ENCODE results near the gene CETP. TPM values are rescaled to one million over a fixed set of nuclear protein-coding genes. Genes with fewer than 3 reads are reported as not detected.
"Not testable (repeated sequence)": the region's sequence is repeated elsewhere in the genome, so short reads cannot be mapped to it uniquely, and the experiment has no call there.

Gene CETP
- total RNA-seq, 6 experiments from 2014 or later, result 0.62 to 11.8 (median 4.7) TPM

- H3K36me3 ChIP-seq, result no peaks in the 10 kb centered on the region
- TF ChIP-seq, protein P1, sequence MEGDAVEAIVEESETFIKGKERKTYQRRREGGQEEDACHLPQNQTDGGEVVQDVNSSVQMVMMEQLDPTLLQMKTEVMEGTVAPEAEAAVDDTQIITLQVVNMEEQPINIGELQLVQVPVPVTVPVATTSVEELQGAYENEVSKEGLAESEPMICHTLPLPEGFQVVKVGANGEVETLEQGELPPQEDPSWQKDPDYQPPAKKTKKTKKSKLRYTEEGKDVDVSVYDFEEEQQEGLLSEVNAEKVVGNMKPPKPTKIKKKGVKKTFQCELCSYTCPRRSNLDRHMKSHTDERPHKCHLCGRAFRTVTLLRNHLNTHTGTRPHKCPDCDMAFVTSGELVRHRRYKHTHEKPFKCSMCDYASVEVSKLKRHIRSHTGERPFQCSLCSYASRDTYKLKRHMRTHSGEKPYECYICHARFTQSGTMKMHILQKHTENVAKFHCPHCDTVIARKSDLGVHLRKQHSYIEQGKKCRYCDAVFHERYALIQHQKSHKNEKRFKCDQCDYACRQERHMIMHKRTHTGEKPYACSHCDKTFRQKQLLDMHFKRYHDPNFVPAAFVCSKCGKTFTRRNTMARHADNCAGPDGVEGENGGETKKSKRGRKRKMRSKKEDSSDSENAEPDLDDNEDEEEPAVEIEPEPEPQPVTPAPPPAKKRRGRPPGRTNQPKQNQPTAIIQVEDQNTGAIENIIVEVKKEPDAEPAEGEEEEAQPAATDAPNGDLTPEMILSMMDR (IDR thresholded peaks at IDR 0.05), result no peak
- no peak for TF ChIP-seq POLR2A (IDR thresholded peaks at IDR 0.05)
- no peak for ATAC-seq
- H3K27me3 ChIP-seq, result no peaks in the 10 kb centered on the region
- H3K27ac ChIP-seq, result peak overlapping the region in 1 of 3 donors; percentile 51
- no peak overlapping the region for H3K4me3 ChIP-seq
- intact Hi-C loops (cut with DNase I), result no loop called here
- H3K9me3 ChIP-seq, result no peaks in the 10 kb centered on the region
- WGBS (ENCODE audit: insufficient coverage, low coverage, low lambda C conversion rate, missing lambda C conversion rate), result 97% methylated on average over 4 of the region's 7 CpGs
- no peak for DNase-seq
- peaks cover 0 to 15% (median 0%) of the 10 kb centered on the region in 4 donors for H3K4me1 ChIP-seq
Measured at GRCh38 chr16:56985288-56985961, 23.7 kb downstream of the CETP start.

GRCh38 chr16:56985962-56986360, 24.2 kb downstream of the CETP start:
- no peaks in the 10 kb centered on the region for H3K36me3 ChIP-seq
- no peaks in the 10 kb centered on the region for H3K9me3 ChIP-seq
- ATAC-seq, result no peak
- WGBS (ENCODE audit: insufficient coverage, low coverage, low lambda C conversion rate, missing lambda C conversion rate), result no CpG with 5 or more reads among the region's 2 CpGs
- no peak for TF ChIP-seq POLR2A (IDR thresholded peaks at IDR 0.05)
- TF ChIP-seq, protein P1 (IDR thresholded peaks at IDR 0.05), result no peak
- H3K4me1 ChIP-seq, result peaks cover 0 to 19% (median 0%) of the 10 kb centered on the region in 4 donors
- intact Hi-C loops (cut with DNase I), result no loop called here
- H3K4me3 ChIP-seq, result no peak overlapping the region
- H3K27ac ChIP-seq, result no peak overlapping the region
- H3K27me3 ChIP-seq, result no peaks in the 10 kb centered on the region
- DNase-seq, result no peak

DNA sequence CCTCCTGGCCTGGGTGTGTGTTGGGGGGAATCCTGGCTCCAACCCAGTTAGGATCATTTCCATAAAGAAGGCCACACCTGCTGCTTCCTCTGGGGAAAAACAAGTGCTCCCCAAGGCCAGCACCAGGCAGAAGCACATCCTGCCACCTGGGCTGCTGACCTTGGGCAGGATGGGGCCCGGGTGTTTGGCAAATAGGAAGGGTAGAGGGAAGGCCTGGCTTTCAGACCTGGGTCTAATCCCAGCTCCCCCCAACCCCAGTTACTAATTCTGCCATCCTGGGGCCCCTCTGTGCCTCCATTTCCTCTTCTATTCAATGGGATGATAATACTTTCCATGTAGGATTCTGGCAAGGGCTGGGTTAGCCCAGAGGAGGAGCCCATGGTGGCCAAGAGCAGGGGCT, 24.6 kb downstream of the CETP start:
- ATAC-seq (no peak), DNase-seq (no peak)
- WGBS (ENCODE audit: insufficient coverage, low coverage, low lambda C conversion rate, missing lambda C conversion rate), result no CpG with 5 or more reads among the region's 1 CpG
- H3K27ac ChIP-seq, result no peak overlapping the region
- no peaks in the 10 kb centered on the region for H3K27me3 ChIP-seq
- H3K4me1 ChIP-seq, result peaks cover 0 to 19% (median 0%) of the 10 kb centered on the region in 4 donors
- no peak for TF ChIP-seq POLR2A (IDR thresholded peaks at IDR 0.05)
- TF ChIP-seq, protein P1 (IDR thresholded peaks at IDR 0.05), result no peak
- H3K4me3 ChIP-seq, result no peak overlapping the region
- H3K9me3 ChIP-seq, result no peaks in the 10 kb centered on the region
- intact Hi-C loops (cut with DNase I), result no loop called here
- no peaks in the 10 kb centered on the region for H3K36me3 ChIP-seq

DNA sequence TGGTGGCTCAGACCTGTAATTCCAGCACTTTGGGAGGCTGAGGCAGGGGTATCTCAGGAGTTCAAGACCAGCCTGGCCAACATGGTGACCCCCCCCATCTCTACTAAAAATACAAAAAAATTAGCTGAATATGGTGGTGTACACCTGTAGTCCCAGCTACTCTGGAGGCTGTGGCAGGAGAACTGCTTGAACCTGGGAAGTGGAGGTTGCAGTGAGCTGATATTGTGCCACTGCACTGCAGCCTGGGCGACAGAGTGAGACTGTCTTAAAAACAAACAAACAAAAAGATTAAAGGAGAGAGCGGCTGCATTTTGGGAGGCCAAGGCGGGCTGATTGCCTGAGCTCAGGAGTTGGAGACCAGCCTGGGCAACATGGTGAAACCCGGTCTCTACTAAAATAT, 25.2 kb downstream of the CETP start:
- peak in 1 of 3 donors; percentile 18 for DNase-seq
- H3K9me3 ChIP-seq; intact Hi-C loops (cut with DNase I); ATAC-seq; H3K4me3 ChIP-seq; H3K36me3 ChIP-seq; H3K27ac ChIP-seq; H3K27me3 ChIP-seq: not testable (repeated sequence)
- 92% methylated on average over 3 of the region's 4 CpGs for WGBS (ENCODE audit: insufficient coverage, low coverage, low lambda C conversion rate, missing lambda C conversion rate)
- H3K4me1 ChIP-seq, result peaks cover 0 to 19% (median 0%) of the 10 kb centered on the region in 4 donors

GRCh38 chr16:56987692-56988091, 25.9 kb downstream of the CETP start:
- H3K4me3 ChIP-seq, result no peak overlapping the region
- H3K36me3 ChIP-seq, result no peaks in the 10 kb centered on the region
- H3K27me3 ChIP-seq, result no peaks in the 10 kb centered on the region
- intact Hi-C loops (cut with DNase I), result no loop called here
- TF ChIP-seq, protein P1 (IDR thresholded peaks at IDR 0.05), result no peak
- TF ChIP-seq POLR2A (IDR thresholded peaks at IDR 0.05), result no peak
- DNase-seq (no peak), ATAC-seq (no peak)
- peaks cover 0 to 19% (median 0%) of the 10 kb centered on the region in 4 donors for H3K4me1 ChIP-seq
- no peak overlapping the region for H3K27ac ChIP-seq
- H3K9me3 ChIP-seq, result no peaks in the 10 kb centered on the region
- 100% methylated on average over 1 of the region's 2 CpGs for WGBS (ENCODE audit: insufficient coverage, low coverage, low lambda C conversion rate, missing lambda C conversion rate)

Measured in right lobe of liver (tissue), 6 donors.